Activated CD4-positive, alpha-beta T cell treated with anti-CD3 and anti-CD28 coated beads for 1 hour (primary cell): ENCODE results near the gene TMEM156.
A peak's percentile ranks its signal among the peaks of the same experiment; 100 is the strongest.
"Not testable (repeated sequence)": the region's sequence is repeated elsewhere in the genome, so short reads cannot be mapped to it uniquely, and the experiment has no call there.

Experiments used
- DNase-seq: peaks from one replicate; pipeline ENCODE4 v3.0.0-alpha.2; 2020

The TMEM156 gene

GRCh38 chr4:38954727-38955126 lies 77.5 kb downstream of the TMEM156 start:
- DNase-seq, result no peak

GRCh38 chr4:38952017-38952416 lies 80.2 kb downstream of the TMEM156 start:
- no peak for DNase-seq

GRCh38 chr4:38951598-38951997 lies 80.6 kb downstream of the TMEM156 start:
- no peak for DNase-seq

GRCh38 chr4:38950734-38951133 lies 81.5 kb downstream of the TMEM156 start:
- no peak for DNase-seq

GRCh38 chr4:38950159-38950558 lies 82.0 kb downstream of the TMEM156 start:
- no peak for DNase-seq

- peak; percentile 10 for DNase-seq
Measured at GRCh38 chr4:38949411-38950051, 82.7 kb downstream of the TMEM156 start.

GRCh38 chr4:38948551-38948950 lies 83.7 kb downstream of the TMEM156 start:
- DNase-seq, result no peak

- DNase-seq, result no peak
Measured at GRCh38 chr4:38946919-38947318, 85.3 kb downstream of the TMEM156 start.

GRCh38 chr4:38944440-38944839 lies 87.8 kb downstream of the TMEM156 start:
- DNase-seq, result no peak

GRCh38 chr4:38943343-38943742 lies 88.9 kb downstream of the TMEM156 start:
- DNase-seq, result no peak

GRCh38 chr4:38941906-38942305 lies 90.3 kb downstream of the TMEM156 start:
- DNase-seq, result not testable (repeated sequence)

- DNase-seq, result no peak
Measured at GRCh38 chr4:38940476-38940875, 91.7 kb downstream of the TMEM156 start.

GRCh38 chr4:38939165-38939564 lies 93.0 kb downstream of the TMEM156 start:
- no peak for DNase-seq

- no peak for DNase-seq
Measured at GRCh38 chr4:38935391-38936073, 96.7 kb downstream of the TMEM156 start.

- DNase-seq, result no peak
Measured at GRCh38 chr4:38931125-38931524, 101.1 kb downstream of the TMEM156 start.

- no peak for DNase-seq
Measured at GRCh38 chr4:38930707-38931106, 101.5 kb downstream of the TMEM156 start.

GRCh38 chr4:38930204-38930603 lies 102.0 kb downstream of the TMEM156 start:
- DNase-seq, result no peak

GRCh38 chr4:38928974-38929373 lies 103.2 kb downstream of the TMEM156 start:
- no peak for DNase-seq

- no peak for DNase-seq
Measured at GRCh38 chr4:38928568-38928967, 103.6 kb downstream of the TMEM156 start.

GRCh38 chr4:38926896-38927295 lies 105.3 kb downstream of the TMEM156 start:
- no peak for DNase-seq

- no peak for DNase-seq
Measured at GRCh38 chr4:38925492-38926413, 106.5 kb downstream of the TMEM156 start.

- no peak for DNase-seq
Measured at GRCh38 chr4:38924353-38924752, 107.9 kb downstream of the TMEM156 start.

GRCh38 chr4:38923746-38924145 lies 108.5 kb downstream of the TMEM156 start:
- no peak for DNase-seq

- DNase-seq, result no peak
Measured at GRCh38 chr4:38921151-38921550, 111.1 kb downstream of the TMEM156 start.
